Measurements from ENCODE around the gene NOS1AP.

DNA sequence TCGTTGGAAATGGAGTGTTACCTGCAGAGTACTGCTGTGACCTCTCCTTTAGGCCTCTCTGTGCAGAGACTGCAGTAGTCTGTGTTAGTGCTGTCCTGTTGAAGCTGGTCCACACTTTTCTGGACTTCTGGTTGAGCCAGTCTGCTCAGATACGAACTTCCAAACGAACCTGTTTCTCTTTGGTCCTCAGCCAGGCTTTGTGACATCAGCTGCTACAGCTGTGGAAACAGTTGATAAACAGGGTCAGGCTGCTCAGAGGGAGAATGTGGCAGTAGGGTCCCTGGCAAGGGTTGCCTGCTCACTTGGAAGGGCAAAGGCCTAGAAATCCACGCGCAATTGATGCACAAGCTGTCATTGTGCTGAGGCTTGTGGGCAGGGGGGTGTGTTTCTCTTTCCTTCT lies 98.8 kb downstream of the NOS1AP start:
- TF ChIP-seq POLR2A (IDR thresholded peaks at IDR 0.05) = no peak
- TF ChIP-seq, protein P1, sequence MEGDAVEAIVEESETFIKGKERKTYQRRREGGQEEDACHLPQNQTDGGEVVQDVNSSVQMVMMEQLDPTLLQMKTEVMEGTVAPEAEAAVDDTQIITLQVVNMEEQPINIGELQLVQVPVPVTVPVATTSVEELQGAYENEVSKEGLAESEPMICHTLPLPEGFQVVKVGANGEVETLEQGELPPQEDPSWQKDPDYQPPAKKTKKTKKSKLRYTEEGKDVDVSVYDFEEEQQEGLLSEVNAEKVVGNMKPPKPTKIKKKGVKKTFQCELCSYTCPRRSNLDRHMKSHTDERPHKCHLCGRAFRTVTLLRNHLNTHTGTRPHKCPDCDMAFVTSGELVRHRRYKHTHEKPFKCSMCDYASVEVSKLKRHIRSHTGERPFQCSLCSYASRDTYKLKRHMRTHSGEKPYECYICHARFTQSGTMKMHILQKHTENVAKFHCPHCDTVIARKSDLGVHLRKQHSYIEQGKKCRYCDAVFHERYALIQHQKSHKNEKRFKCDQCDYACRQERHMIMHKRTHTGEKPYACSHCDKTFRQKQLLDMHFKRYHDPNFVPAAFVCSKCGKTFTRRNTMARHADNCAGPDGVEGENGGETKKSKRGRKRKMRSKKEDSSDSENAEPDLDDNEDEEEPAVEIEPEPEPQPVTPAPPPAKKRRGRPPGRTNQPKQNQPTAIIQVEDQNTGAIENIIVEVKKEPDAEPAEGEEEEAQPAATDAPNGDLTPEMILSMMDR (IDR thresholded peaks at IDR 0.05) = no peak

Measured in lower leg skin (tissue), 3 donors.